Measurements from ENCODE around the gene FAF1.

Gene FAF1

GRCh38 chr1:50658459-50659076 lies 301.5 kb downstream of the FAF1 start:
- no peak for DNase-seq (ENCODE audit: extremely low read depth in 1 of 2, low read depth in 1 of 2)

- no peak for DNase-seq (ENCODE audit: extremely low read depth in 1 of 2, low read depth in 1 of 2)
Observed at GRCh38 chr1:50656931-50657330, 303.1 kb downstream of the FAF1 start.

GRCh38 chr1:50651476-50652263 lies 308.4 kb downstream of the FAF1 start:
- no peak for DNase-seq (ENCODE audit: extremely low read depth in 1 of 2, low read depth in 1 of 2)

GRCh38 chr1:50646526-50646925 lies 313.5 kb downstream of the FAF1 start:
- no peak for DNase-seq (ENCODE audit: extremely low read depth in 1 of 2, low read depth in 1 of 2)

GRCh38 chr1:50645139-50645538 lies 314.9 kb downstream of the FAF1 start:
- no peak for DNase-seq (ENCODE audit: extremely low read depth in 1 of 2, low read depth in 1 of 2)

GRCh38 chr1:50644447-50645105 lies 315.5 kb downstream of the FAF1 start:
- no peak for DNase-seq (ENCODE audit: extremely low read depth in 1 of 2, low read depth in 1 of 2)

- DNase-seq (ENCODE audit: extremely low read depth in 1 of 2, low read depth in 1 of 2): no peak
Observed at GRCh38 chr1:50637460-50637859, 322.6 kb downstream of the FAF1 start.

- DNase-seq (ENCODE audit: extremely low read depth in 1 of 2, low read depth in 1 of 2): no peak
Observed at GRCh38 chr1:50634251-50634650, 325.8 kb downstream of the FAF1 start.

- no peak for DNase-seq (ENCODE audit: extremely low read depth in 1 of 2, low read depth in 1 of 2)
Observed at GRCh38 chr1:50633465-50633864, 326.6 kb downstream of the FAF1 start.

GRCh38 chr1:50631161-50631560 lies 328.9 kb downstream of the FAF1 start:
- no peak for DNase-seq (ENCODE audit: extremely low read depth in 1 of 2, low read depth in 1 of 2)

GRCh38 chr1:50622259-50622658 lies 337.8 kb downstream of the FAF1 start:
- no peak for DNase-seq (ENCODE audit: extremely low read depth in 1 of 2, low read depth in 1 of 2)

- DNase-seq (ENCODE audit: extremely low read depth in 1 of 2, low read depth in 1 of 2): no peak
Observed at GRCh38 chr1:50620680-50621329, 339.3 kb downstream of the FAF1 start.

- no peak for DNase-seq (ENCODE audit: extremely low read depth in 1 of 2, low read depth in 1 of 2)
Observed at GRCh38 chr1:50615036-50615750, 344.9 kb downstream of the FAF1 start.

- no peak for DNase-seq (ENCODE audit: extremely low read depth in 1 of 2, low read depth in 1 of 2)
Observed at GRCh38 chr1:50611675-50612074, 348.4 kb downstream of the FAF1 start.

- DNase-seq (ENCODE audit: extremely low read depth in 1 of 2, low read depth in 1 of 2): no peak
Observed at GRCh38 chr1:50610563-50610962, 349.5 kb downstream of the FAF1 start.

- DNase-seq (ENCODE audit: extremely low read depth in 1 of 2, low read depth in 1 of 2): no peak
Observed at GRCh38 chr1:50609508-50609907, 350.6 kb downstream of the FAF1 start.

- DNase-seq (ENCODE audit: extremely low read depth in 1 of 2, low read depth in 1 of 2): no peak
Observed at GRCh38 chr1:50605186-50605875, 354.7 kb downstream of the FAF1 start.

GRCh38 chr1:50604580-50604979 lies 355.5 kb downstream of the FAF1 start:
- no peak for DNase-seq (ENCODE audit: extremely low read depth in 1 of 2, low read depth in 1 of 2)

GRCh38 chr1:50603274-50604271 lies 356.5 kb downstream of the FAF1 start:
- DNase-seq (ENCODE audit: extremely low read depth in 1 of 2, low read depth in 1 of 2): no peak
